Fibroblast of the aortic adventitia (primary cell): ENCODE measurements around the gene KCNK4. TPM values are rescaled to one million over a fixed set of nuclear protein-coding genes. Genes with fewer than 3 reads are reported as not detected.

ENCODE experiments used
- DNase-seq: peaks from one replicate; pipeline ENCODE4 v3.0.0-alpha.2; 2010; ENCODE audit warnings: low read depth
- H3K4me3 ChIP-seq: 2 replicates; pipeline ENCODE4 v1.5.1; 2011; ENCODE audit warnings: low read depth, mild to moderate bottlenecking, control low read depth, low read length, moderate library complexity
- CTCF ChIP-seq: IDR thresholded peaks from 2 replicates; pipeline ENCODE4 v1.5.1; 2011; ENCODE audit warnings: mild to moderate bottlenecking, low read length, control low read depth, inconsistent platforms; ENCODE audit not compliant: insufficient read depth
- total RNA-seq: library from RNA; depleted of rRNA; stranded (reverse); fragments of >200 nt; gene quantifications from 2 replicates; pipeline ENCODE4 v1.2.3, GENCODE V29; 2012; ENCODE audit warnings: low replicate concordance

Gene KCNK4
- total RNA-seq, 1 donor: not detected

GRCh38 chr11:64268893-64269539, 22.1 kb upstream of the KCNK4 start:
- H3K4me3 ChIP-seq: peak overlapping the region; percentile 70
- DNase-seq: no peak
- TF ChIP-seq CTCF: no peak

DNA sequence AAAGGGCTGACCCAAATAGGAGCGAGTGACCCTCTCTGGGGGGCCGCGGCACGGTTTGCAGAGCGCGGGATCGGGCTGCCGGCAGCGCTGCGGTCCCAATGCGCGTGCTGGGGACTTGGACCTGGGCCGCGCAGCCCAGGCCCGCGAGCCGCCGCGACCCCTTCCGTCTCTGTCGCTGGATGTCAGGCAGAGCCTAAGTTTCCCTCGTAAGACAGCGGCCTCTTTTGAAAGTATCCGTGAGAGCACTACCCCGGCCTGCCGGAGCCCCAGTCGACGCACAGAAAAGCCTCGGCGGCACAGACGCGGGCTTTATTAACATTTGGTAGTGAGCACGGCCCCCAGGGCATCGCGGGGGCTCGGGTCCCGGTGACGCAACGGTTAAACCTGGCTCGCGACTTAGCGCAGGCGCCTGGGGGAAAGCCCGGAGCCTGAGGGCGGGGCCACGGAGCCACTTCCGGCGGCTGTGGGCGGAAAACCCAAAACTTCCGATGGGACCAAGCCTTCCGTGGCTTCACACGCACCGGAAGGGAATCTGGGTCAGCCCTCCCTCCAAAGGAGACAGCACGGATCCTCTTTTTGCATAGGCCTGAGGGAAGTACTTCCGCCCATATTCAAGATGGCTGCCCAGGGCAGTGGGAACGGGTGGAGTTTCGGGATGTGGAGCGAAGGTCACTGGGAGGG, 21.4 kb upstream of the KCNK4 start:
- H3K4me3 ChIP-seq: peak overlapping the region; percentile 76
- TF ChIP-seq CTCF: no peak
- DNase-seq: peak; percentile 100

DNA sequence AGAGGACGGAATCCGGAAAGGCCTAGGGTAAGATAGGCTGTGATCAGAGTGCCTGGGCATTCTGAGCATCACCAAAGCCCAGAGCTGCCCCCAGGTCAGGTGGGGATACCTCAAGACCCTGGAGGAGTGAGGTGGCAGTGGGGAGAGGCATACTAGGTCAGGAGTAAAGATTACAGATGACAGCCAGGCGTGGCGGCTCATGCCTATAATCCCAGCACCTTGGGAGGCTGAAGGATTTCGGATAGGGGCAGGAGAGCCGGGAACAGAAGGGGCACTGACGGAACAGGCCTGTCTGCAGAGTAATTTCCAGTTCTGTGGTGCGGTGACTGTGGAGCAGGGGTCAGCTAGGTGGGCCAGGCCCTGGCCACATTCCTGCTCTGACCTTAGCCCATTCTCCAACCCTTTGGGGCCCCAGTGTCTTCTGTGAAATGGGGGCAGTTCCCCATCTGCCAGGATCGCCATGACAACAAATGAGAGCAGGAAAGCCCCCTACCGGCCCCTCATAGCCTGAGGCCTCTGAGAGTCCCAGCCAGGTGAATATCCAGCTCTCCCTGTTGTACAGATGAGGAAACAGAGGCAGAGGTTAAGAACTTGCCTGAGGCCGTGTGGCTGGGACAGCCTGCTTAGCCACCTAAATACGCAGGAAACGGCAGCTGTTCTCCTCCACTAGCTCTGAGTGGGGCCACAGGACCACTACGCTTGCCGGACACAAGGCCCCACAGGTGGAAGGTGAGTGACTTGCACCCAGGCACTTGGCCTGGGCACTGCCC, 15.9 kb upstream of the KCNK4 start:
- no peak for DNase-seq
- H3K4me3 ChIP-seq: no peak overlapping the region
- no peak for TF ChIP-seq CTCF

- no peak for TF ChIP-seq CTCF
- no peak for DNase-seq
- no peak overlapping the region for H3K4me3 ChIP-seq
Measured at GRCh38 chr11:64275841-64276240, 15.3 kb upstream of the KCNK4 start.

GRCh38 chr11:64276653-64277431, 14.3 kb upstream of the KCNK4 start:
- H3K4me3 ChIP-seq: no peak overlapping the region
- TF ChIP-seq CTCF: no peak
- no peak for DNase-seq

DNA sequence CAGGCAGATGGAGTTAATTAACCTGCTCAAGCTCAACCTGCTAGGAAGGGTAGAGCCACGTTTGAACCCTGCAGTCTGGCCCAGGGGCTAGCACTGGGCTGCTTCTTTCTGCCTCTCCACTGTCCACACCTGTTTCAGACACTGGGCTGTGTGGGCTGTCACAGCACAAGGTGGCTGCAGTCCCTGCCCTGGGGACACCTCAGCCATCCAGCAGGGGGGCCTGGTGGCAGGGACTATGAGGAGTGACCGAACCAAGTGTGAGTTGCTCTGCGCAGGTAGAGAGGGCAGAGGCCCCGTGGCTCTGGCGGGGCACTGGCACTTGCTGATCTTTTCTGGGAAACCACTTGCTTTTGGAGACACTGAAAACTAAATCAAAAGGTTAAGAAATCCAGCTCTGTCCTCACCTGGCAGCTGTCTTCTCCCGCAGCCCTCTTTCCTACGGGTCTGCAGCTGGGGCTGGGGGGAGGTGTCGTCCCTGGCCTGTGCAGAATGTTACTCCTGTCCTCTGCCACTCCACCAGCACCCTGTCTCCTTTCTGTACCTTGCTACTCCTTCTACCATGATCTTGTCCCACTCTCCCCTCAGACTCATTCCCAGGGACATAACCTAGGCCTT, 12.4 kb upstream of the KCNK4 start:
- no peak for DNase-seq
- no peak overlapping the region for H3K4me3 ChIP-seq
- TF ChIP-seq CTCF: no peak
